ENCODE results near the gene LSMEM2. TPM values are rescaled to one million over a fixed set of nuclear protein-coding genes. Genes with fewer than 3 reads are reported as not detected.
A peak's percentile ranks its signal among the peaks of the same experiment; 100 is the strongest.

Gene LSMEM2
- total and polyA plus RNA-seq, 2 donors: 0.11 TPM; not detected in 1

DNA sequence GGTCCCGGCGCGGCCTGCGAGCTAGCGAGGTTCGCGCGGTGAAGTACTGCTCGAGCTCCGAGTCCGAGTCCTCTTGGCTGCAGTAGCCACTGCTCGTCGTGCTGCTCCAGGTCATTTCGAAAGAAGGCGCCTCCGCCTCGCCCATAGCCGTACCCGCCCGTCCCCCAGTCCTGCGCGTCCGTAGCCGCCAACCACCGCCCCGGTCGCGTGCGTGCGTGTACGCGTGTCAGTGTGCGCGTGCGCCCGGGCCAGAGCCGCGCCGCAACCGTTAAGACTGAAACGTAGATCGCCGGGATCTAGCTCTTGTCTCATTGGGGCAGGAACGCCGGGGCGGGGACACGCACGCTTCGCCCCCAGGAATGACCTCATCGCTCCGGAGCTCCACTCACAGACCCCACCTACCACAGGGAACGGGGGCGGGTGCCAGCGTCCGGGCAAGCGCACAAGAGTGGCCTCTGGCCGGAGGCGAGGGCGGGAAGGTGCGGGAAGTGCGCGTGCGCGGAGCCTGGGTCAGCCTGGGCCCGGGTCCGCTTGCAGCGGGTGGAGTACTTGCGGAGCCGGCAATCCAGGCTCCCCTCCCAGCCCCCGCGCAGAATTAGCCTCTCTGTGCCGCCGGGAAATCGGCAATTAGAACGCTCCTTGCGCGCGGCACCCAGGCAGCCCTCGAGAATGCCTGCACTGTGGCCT, 58.4 kb downstream of the LSMEM2 start:
- WGBS: under 1% methylated on average over 79 of the region's 79 CpGs
- peak overlapping the region; percentile 96 to 97 for H3K27ac ChIP-seq (ENCODE audit: low read depth in 1 of 2, low read length in 1 of 2)

More for the DNA sequence above, 58.4 kb downstream of the LSMEM2 start:
- Histone ChIP-seq H3K4me3 (ENCODE audit: low read length in 2 of 2) (peak overlapping the region; percentile 68 to 86), H3K36me3 (ENCODE audit: control insufficient read depth in 2 of 2, insufficient read depth in 2 of 2, low read length in 1 of 2) (peaks cover 1 to 15% of the 10 kb centered on the region in 2 donors), H3K27me3 (ENCODE audit: control insufficient read depth in 2 of 2, insufficient read depth in 1 of 2, low read length in 1 of 2) (peaks cover 0 to 32% of the 10 kb centered on the region in 2 donors), H3K9me3 (ENCODE audit: control insufficient read depth in 2 of 2, insufficient read depth in 1 of 2, low read length in 1 of 2) (peaks cover 0 to 4% of the 10 kb centered on the region in 2 donors), H3K4me1 (ENCODE audit: control insufficient read depth in 2 of 2, insufficient read depth in 2 of 2, low read length in 2 of 2) (peaks cover 24 to 70% of the 10 kb centered on the region in 2 donors)
- peak; percentile 78 to 97 (median 87) for DNase-seq (ENCODE audit: low read depth in 6 of 9, low spot score in 9 of 9)

Other genes starting within 250 kb of the LSMEM2 start
- gene RBM5, start 190.2 kb upstream of the LSMEM2 start, total RNA-seq: 142 TPM
- gene RBM5, start 190.2 kb upstream of the LSMEM2 start, polyA plus RNA-seq: 219 TPM
- 4.4 TPM for gene SEMA3F, start 123.8 kb upstream of the LSMEM2 start, total RNA-seq
- 19.7 TPM for gene SEMA3F, start 123.8 kb upstream of the LSMEM2 start, polyA plus RNA-seq
- 0.05 TPM for gene GNAT1, start 87.5 kb upstream of the LSMEM2 start, total RNA-seq
- 0.05 TPM for gene GNAT1, start 87.5 kb upstream of the LSMEM2 start, polyA plus RNA-seq
- 0.05 TPM for gene SLC38A3, start 73.8 kb upstream of the LSMEM2 start, total RNA-seq
- 0.18 TPM for gene SLC38A3, start 73.8 kb upstream of the LSMEM2 start, polyA plus RNA-seq
- 177 TPM for gene GNAI2, start 42.9 kb upstream of the LSMEM2 start, total RNA-seq
- 187 TPM for gene GNAI2, start 42.9 kb upstream of the LSMEM2 start, polyA plus RNA-seq
- 0.66 TPM for gene SEMA3B, start 9.9 kb upstream of the LSMEM2 start, total RNA-seq
- 4.8 TPM for gene SEMA3B, start 9.9 kb upstream of the LSMEM2 start, polyA plus RNA-seq
- 31.0 TPM for gene IFRD2, start 13.3 kb downstream of the LSMEM2 start, total RNA-seq
- 52.3 TPM for gene IFRD2, start 13.3 kb downstream of the LSMEM2 start, polyA plus RNA-seq
- 2.5 TPM for gene HYAL3, start 20.3 kb downstream of the LSMEM2 start, total RNA-seq
- 2.5 TPM for gene HYAL3, start 20.3 kb downstream of the LSMEM2 start, polyA plus RNA-seq
- 6.4 TPM for gene NAA80, start 20.3 kb downstream of the LSMEM2 start, total RNA-seq
- gene NAA80, start 20.3 kb downstream of the LSMEM2 start, polyA plus RNA-seq: 23.7 TPM
- 0.09 TPM for gene HYAL1, start 24.5 kb downstream of the LSMEM2 start, total RNA-seq
- 1.8 TPM for gene HYAL1, start 24.5 kb downstream of the LSMEM2 start, polyA plus RNA-seq
- gene HYAL2, start 43.7 kb downstream of the LSMEM2 start, total RNA-seq: 15.2 TPM
- 32.7 TPM for gene HYAL2, start 43.7 kb downstream of the LSMEM2 start, polyA plus RNA-seq
- 23.6 TPM for gene TUSC2, start 49.1 kb downstream of the LSMEM2 start, total RNA-seq
- 27.5 TPM for gene TUSC2, start 49.1 kb downstream of the LSMEM2 start, polyA plus RNA-seq
- 17.6 TPM for gene RASSF1, start 61.7 kb downstream of the LSMEM2 start, total RNA-seq
- gene RASSF1, start 61.7 kb downstream of the LSMEM2 start, polyA plus RNA-seq: 40.3 TPM
- 0.66 TPM for gene ZMYND10, start 66.6 kb downstream of the LSMEM2 start, total RNA-seq
- gene ZMYND10, start 66.6 kb downstream of the LSMEM2 start, polyA plus RNA-seq: 5.5 TPM
- 30.9 TPM for gene NPRL2, start 71.7 kb downstream of the LSMEM2 start, total RNA-seq
- gene NPRL2, start 71.7 kb downstream of the LSMEM2 start, polyA plus RNA-seq: 24.5 TPM
- gene CYB561D2, start 71.8 kb downstream of the LSMEM2 start, total RNA-seq: 20.4 TPM
- 28.5 TPM for gene CYB561D2, start 71.8 kb downstream of the LSMEM2 start, polyA plus RNA-seq
- gene TMEM115, start 80.4 kb downstream of the LSMEM2 start, total RNA-seq: 17.3 TPM
- gene TMEM115, start 80.4 kb downstream of the LSMEM2 start, polyA plus RNA-seq: 21.9 TPM
- gene CACNA2D2, start 224.5 kb downstream of the LSMEM2 start, total RNA-seq: 0.57 TPM
- 1.5 TPM for gene CACNA2D2, start 224.5 kb downstream of the LSMEM2 start, polyA plus RNA-seq

Measured in thymus (tissue), 11 donors.